GM19099 (cell line): Measurements from ENCODE around the gene IST1.
A peak's percentile ranks its signal among the peaks of the same experiment; 100 is the strongest.

Source experiments
- POLR2A ChIP-seq: IDR thresholded peaks from 3 replicates; pipeline ENCODE4 v1.6.1; 2011; ENCODE audit warnings: low read depth; ENCODE audit not compliant: insufficient read length; ENCODE audit errors: extremely low read depth

The IST1 gene

DNA sequence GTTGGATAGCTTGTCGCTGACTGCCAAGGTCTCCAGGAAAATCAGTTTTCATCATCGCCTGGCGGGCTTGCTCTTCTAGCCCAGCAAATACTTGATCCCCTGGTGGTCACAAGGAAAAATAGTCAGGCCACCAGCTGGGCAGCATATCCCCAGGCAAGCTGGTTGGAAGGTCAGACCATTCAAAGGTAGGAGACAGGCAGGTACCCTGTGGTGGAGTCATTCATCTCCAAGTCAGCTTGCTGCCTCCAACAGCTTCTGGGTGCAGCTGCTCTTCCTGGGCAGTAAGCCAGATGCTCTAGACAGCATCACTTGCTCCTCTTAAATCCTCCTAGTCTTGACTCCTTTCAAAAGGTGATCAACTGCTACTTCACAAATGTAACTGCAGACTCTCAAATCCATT is 27.4 kb upstream of the IST1 start:
- no peak for TF ChIP-seq POLR2A

- TF ChIP-seq POLR2A: no peak
These were observed 26.2 kb upstream of the IST1 start for GRCh38 chr16:71869089-71869488.

DNA sequence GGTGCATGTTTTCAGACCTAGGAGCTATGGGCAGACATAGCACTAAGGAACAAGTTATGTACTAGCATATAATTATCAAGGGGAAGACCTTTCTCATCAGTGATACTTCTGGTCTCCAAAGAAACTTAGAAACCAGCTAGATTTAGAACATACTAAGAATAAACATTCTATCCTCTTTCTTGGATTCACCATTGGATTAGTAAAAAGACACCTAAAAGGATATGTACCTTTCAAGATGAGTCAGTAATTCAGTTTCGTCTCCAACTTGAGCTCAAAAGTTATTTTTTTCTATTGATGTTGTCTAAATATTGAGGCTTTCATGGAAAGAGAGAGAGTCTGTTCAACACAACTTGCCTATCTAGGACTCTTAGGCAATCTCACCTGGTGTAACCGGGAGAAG is 24.5 kb upstream of the IST1 start:
- no peak for TF ChIP-seq POLR2A

DNA sequence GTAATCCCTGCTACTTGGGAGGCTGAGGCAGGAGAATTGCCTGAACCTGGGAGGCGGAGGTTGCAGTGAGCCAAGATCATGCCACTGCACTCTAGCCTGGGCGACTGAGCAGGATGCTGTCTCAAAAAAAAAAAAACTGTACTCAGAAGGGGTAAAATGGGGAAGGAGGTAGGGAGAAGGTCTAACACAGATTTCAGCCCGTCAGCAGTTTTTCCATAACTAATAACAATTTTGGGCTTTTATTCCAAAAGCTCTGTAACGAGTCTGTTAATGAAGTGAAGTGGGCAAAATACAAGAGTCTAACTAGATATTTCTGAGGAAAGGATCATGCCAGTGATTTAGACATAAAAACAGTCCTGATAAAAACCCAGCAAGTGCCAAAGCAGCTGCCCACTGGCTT is 22.1 kb upstream of the IST1 start:
- TF ChIP-seq POLR2A: no peak

GRCh38 chr16:71878911-71879310 is 16.4 kb upstream of the IST1 start:
- no peak for TF ChIP-seq POLR2A

DNA sequence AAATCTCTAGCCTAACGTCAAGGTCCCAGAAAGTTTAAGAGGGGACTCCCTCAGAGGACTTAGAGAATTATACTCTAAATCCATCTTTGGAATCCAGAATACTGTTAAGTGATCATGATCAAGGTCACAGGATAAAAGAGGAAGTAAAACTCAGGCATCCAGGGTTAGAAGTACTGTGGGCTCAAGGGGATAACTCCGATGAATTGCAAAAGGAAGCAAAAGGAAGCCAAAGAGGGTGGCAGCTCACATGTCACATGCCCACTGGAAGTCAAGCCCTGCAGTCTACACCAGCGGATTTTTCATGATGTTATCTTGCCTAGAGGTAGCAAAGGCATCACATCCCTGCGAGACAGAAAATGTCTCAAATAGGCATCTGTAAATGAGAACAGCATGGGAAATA is 15.2 kb upstream of the IST1 start:
- TF ChIP-seq POLR2A: no peak

GRCh38 chr16:71882505-71883167 is 12.7 kb upstream of the IST1 start:
- no peak for TF ChIP-seq POLR2A

GRCh38 chr16:71883168-71883848 is 12.0 kb upstream of the IST1 start:
- TF ChIP-seq POLR2A: peak; percentile 18

GRCh38 chr16:71883849-71884638 is 11.3 kb upstream of the IST1 start, which contains the start of gene ZNF821:
Gene ZNF821, minus strand, starts transcription at chr16:71884182. Its CDS starts 4,236 bp downstream, at chr16:71879946.
- peak; percentile 39 for TF ChIP-seq POLR2A

DNA sequence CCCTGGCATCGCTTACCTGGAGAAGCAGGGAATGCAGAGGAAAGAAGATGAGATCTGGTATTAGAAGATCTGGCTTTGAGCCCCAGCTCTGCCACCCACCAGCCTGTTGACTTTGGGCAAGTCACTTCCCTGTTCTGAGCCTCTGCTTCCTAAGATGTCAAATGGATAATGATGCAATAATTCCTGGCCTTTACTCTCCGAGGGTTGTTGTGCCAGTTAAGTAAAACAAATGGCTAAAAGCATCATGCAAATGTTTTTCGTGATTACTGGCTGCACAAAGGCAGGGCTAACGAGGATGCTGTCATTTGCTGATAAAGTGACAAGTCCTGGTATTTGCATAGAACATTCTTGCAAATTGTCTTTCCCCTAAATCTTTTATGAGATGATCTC is 10.1 kb upstream of the IST1 start:
- TF ChIP-seq POLR2A: no peak

DNA sequence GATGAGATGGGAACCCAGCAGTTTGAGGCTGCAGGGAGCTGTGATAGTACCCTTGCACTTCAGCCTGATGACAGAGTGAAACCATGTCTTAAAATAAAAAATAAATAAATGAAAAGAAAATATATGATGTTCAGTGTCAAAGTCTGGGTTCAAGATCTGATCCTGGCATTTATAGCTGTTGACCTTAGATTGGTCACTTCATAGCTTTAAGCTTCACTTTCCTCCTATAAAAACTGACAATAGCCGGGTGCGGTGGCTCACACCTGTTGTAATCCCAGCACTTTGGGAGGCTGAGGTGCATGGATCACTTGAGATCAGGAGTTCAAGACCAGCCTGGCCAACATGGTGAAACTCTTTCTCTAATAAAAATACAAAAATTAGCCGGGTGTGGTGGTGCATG is 6.2 kb upstream of the IST1 start:
- TF ChIP-seq POLR2A: no peak

DNA sequence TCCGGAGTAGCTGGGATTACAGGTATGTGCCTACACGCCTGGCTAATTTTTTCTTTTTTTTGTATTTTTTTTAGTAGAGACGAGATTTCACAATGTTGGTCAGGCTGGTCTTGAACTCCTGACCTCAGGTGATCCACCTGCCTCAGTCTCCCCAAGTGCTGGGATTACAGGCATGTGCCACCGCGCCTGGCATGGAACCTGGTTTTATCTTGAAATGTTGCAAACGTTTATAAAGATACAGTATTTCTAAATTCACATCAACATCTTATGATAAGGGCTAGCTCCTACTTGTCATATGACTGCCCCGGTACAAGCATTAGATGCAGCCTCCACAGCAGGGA is 1.5 kb upstream of the IST1 start:
- no peak for TF ChIP-seq POLR2A

GRCh38 chr16:71894229-71894920 is 956 bp upstream of the IST1 start:
- no peak for TF ChIP-seq POLR2A

DNA sequence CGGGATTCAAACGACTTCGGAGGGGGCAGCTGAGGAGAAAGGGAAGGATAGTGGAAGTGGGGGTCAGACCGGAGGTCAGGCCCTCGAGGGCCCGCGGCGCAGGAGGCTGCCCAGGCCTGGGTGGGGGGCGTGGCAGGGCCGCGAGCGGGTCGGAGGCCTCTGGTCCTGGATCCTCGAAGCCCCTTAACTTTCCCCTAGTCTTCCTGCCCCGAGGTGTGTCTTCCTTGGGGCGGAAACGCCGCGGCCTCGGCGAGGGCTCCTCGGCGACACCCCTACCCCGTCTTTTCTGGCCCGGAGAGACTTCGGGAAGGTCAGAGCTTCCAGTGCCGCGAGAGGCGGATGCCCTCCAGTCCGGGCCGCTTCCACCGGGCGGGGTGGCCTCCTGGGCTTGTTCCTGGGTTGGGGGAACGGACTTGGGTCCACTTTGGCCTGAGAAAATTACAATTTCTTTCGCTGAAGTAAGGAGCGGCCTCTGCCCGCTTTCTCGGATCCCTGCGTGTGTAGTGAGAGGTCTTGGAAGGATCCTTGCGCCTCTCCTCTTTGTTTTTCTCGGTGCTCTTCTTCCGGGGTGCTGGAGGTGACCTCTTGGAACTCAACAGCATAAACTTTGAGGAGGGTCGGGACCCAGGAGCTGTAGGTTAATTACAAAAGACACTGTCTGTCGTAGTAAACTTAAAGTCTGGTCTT is 491 bp downstream of the IST1 start:
- no peak for TF ChIP-seq POLR2A
